ENCODE data around the gene ZNF256.

GRCh38 chr19:57946316-57946715 is 1.2 kb downstream of the ZNF256 start:
- TF ChIP-seq REST (IDR thresholded peaks at IDR 0.05; ENCODE audit: borderline replicate concordance) (no peak), TAF1 (IDR thresholded peaks at IDR 0.05; ENCODE audit: low read depth) (no peak), EP300 (conservative IDR thresholded peaks at IDR 0.05; ENCODE audit: poor library complexity, severe bottlenecking) (no peak), SMC3 (conservative IDR thresholded peaks at IDR 0.05; ENCODE audit: poor library complexity) (no peak), EZH2 (IDR thresholded peaks at IDR 0.05; ENCODE audit: borderline replicate concordance, insufficient read depth, low read length, poor library complexity, severe bottlenecking) (no peak), POLR2AphosphoS5 (IDR thresholded peaks at IDR 0.05) (no peak), MXI1 (conservative IDR thresholded peaks at IDR 0.05; ENCODE audit: poor library complexity, severe bottlenecking) (no peak)
- TF ChIP-seq, protein P1, sequence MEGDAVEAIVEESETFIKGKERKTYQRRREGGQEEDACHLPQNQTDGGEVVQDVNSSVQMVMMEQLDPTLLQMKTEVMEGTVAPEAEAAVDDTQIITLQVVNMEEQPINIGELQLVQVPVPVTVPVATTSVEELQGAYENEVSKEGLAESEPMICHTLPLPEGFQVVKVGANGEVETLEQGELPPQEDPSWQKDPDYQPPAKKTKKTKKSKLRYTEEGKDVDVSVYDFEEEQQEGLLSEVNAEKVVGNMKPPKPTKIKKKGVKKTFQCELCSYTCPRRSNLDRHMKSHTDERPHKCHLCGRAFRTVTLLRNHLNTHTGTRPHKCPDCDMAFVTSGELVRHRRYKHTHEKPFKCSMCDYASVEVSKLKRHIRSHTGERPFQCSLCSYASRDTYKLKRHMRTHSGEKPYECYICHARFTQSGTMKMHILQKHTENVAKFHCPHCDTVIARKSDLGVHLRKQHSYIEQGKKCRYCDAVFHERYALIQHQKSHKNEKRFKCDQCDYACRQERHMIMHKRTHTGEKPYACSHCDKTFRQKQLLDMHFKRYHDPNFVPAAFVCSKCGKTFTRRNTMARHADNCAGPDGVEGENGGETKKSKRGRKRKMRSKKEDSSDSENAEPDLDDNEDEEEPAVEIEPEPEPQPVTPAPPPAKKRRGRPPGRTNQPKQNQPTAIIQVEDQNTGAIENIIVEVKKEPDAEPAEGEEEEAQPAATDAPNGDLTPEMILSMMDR (IDR thresholded peaks at IDR 0.05; ENCODE audit: poor library complexity, severe bottlenecking) = no peak
